Fibroblast of mammary gland (primary cell): Measurements from ENCODE around the gene FGF22.

Experiments used
- DNase-seq: peaks from one replicate; pipeline ENCODE4 v3.0.0-alpha.2; 2010; ENCODE audit warnings: low read depth
- H3K4me3 ChIP-seq: 2 replicates; pipeline ENCODE4 v1.5.1; 2011; ENCODE audit warnings: low read depth, mild to moderate bottlenecking, low read length, moderate library complexity; ENCODE audit not compliant: control insufficient read depth
- CTCF ChIP-seq: conservative IDR thresholded peaks from 2 replicates; pipeline ENCODE4 v1.5.1; 2011; ENCODE audit warnings: low read depth, low read length, inconsistent platforms; ENCODE audit not compliant: control insufficient read depth, insufficient read depth

FGF22 gene

GRCh38 chr19:651991-652390, 12.3 kb downstream of the FGF22 start:
- DNase-seq, result no peak
- TF ChIP-seq CTCF, result no peak
- no peak overlapping the region for H3K4me3 ChIP-seq

- no peak for DNase-seq
- TF ChIP-seq CTCF, result no peak
- H3K4me3 ChIP-seq, result no peak overlapping the region
These were observed 13.0 kb downstream of the FGF22 start for GRCh38 chr19:652467-653389.

GRCh38 chr19:653425-653824, 13.7 kb downstream of the FGF22 start:
- DNase-seq, result no peak
- no peak overlapping the region for H3K4me3 ChIP-seq
- TF ChIP-seq CTCF, result no peak

GRCh38 chr19:655691-656090, 16.0 kb downstream of the FGF22 start:
- no peak for DNase-seq
- TF ChIP-seq CTCF, result no peak

GRCh38 chr19:656751-657559, 17.3 kb downstream of the FGF22 start:
- H3K4me3 ChIP-seq, result no peak overlapping the region
- TF ChIP-seq CTCF, result no peak
- no peak for DNase-seq

More at GRCh38 chr19:655691-656090, 16.0 kb downstream of the FGF22 start:
- no peak overlapping the region for H3K4me3 ChIP-seq

GRCh38 chr19:657611-658010, 17.9 kb downstream of the FGF22 start:
- H3K4me3 ChIP-seq, result no peak overlapping the region
- no peak for TF ChIP-seq CTCF
- DNase-seq, result no peak
